ENCODE results near the gene P2RX5.

- no peak for TF ChIP-seq CTCF (IDR thresholded peaks at IDR 0.05)
- no peak for TF ChIP-seq POLR2A (IDR thresholded peaks at IDR 0.05)
Observed at GRCh38 chr17:3681565-3681964, 14.4 kb downstream of the P2RX5 start.
